ENCODE measurements around the gene ZNF391. TPM values are rescaled to one million over a fixed set of nuclear protein-coding genes. Genes with fewer than 3 reads are reported as not detected.

ZNF391 gene
- total RNA-seq, 1 experiment from 2014 or later = 5.4 TPM

- Mint-ChIP-seq H3K4me3 (no peak overlapping the region), H3K9me3 (peaks cover 33 to 35% of the 10 kb centered on the region in 2 experiments; a peak in 4 of 5 replicates), H3K27me3 (ENCODE audit: low read depth) (peaks cover 3% of the 10 kb centered on the region), H3K36me3 (ENCODE audit: insufficient read depth in 1 of 3, low read depth in 3 of 3) (peaks cover 0 to 2% (median 0%) of the 10 kb centered on the region in 3 experiments; a peak in 3 of 7 replicates), H3K4me1 (no peaks in the 10 kb centered on the region), H3K27ac (no peak overlapping the region)
- no peak overlapping the region for H3K4me2 ChIP-seq (ENCODE audit: insufficient read depth, insufficient read length, low read length)
- H3K23me2 ChIP-seq (ENCODE audit: insufficient read length, low read depth, low read length, poor library complexity, severe bottlenecking) = no peaks in the 10 kb centered on the region
- H4K5ac ChIP-seq (ENCODE audit: insufficient read length, low read depth, low read length) = no peak overlapping the region
- no peak overlapping the region for H4K91ac ChIP-seq (ENCODE audit: insufficient read length, low read depth, low read length)
- no peak overlapping the region for H2AFZ ChIP-seq (ENCODE audit: low read length)
- H4K20me1 ChIP-seq (ENCODE audit: control insufficient read depth, insufficient read depth, insufficient read length) = no peaks in the 10 kb centered on the region
- no peak overlapping the region for H3K27ac ChIP-seq (ENCODE audit: insufficient read length, low read depth, low read length)
- H3K4me1 ChIP-seq (ENCODE audit: insufficient read depth, low read length) = no peaks in the 10 kb centered on the region
- H2BK15ac ChIP-seq (ENCODE audit: low read depth, low read length) = no peak overlapping the region
- no peak for DNase-seq
- H3T11ph ChIP-seq (ENCODE audit: low read length) = no peak overlapping the region
- H3K23ac ChIP-seq (ENCODE audit: insufficient read length, low read depth, low read length) = no peak overlapping the region
- H3K79me2 ChIP-seq (ENCODE audit: insufficient read depth, low read length) = no peaks in the 10 kb centered on the region
- no peak overlapping the region for H2BK20ac ChIP-seq (ENCODE audit: low read depth, low read length, poor library complexity, severe bottlenecking)
- no peak overlapping the region for H3K9ac ChIP-seq (ENCODE audit: extremely low read depth, insufficient read length, low read length)
- H3K56ac ChIP-seq (ENCODE audit: insufficient read length, low read depth, low read length) = no peak overlapping the region
- H3K9me3 ChIP-seq (ENCODE audit: control insufficient read depth, low read depth, low read length) = no peaks in the 10 kb centered on the region
- H3K79me1 ChIP-seq (ENCODE audit: insufficient read depth, low read depth, low read length, poor library complexity, severe bottlenecking) = no peaks in the 10 kb centered on the region
- no peak overlapping the region for H2AK5ac ChIP-seq (ENCODE audit: insufficient read length, low read length)
- no peak overlapping the region for H4K8ac ChIP-seq (replicated peaks; ENCODE audit: insufficient read length, low read depth, low read length)
- TF ChIP-seq, protein P1, sequence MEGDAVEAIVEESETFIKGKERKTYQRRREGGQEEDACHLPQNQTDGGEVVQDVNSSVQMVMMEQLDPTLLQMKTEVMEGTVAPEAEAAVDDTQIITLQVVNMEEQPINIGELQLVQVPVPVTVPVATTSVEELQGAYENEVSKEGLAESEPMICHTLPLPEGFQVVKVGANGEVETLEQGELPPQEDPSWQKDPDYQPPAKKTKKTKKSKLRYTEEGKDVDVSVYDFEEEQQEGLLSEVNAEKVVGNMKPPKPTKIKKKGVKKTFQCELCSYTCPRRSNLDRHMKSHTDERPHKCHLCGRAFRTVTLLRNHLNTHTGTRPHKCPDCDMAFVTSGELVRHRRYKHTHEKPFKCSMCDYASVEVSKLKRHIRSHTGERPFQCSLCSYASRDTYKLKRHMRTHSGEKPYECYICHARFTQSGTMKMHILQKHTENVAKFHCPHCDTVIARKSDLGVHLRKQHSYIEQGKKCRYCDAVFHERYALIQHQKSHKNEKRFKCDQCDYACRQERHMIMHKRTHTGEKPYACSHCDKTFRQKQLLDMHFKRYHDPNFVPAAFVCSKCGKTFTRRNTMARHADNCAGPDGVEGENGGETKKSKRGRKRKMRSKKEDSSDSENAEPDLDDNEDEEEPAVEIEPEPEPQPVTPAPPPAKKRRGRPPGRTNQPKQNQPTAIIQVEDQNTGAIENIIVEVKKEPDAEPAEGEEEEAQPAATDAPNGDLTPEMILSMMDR (conservative IDR thresholded peaks at IDR 0.05) = no peak
- no peaks in the 10 kb centered on the region for H3K27me3 ChIP-seq (ENCODE audit: insufficient read depth, low read length)
- no peak overlapping the region for H2BK5ac ChIP-seq (ENCODE audit: insufficient read length, low read length)
- WGBS (ENCODE audit: extremely low coverage, insufficient read length, low lambda C conversion rate) = no CpG with 5 or more reads among the region's 1 CpG
- no peak overlapping the region for H2BK12ac ChIP-seq (ENCODE audit: insufficient read length, low read depth, low read length)
- no peak overlapping the region for H3K14ac ChIP-seq (ENCODE audit: insufficient read depth, low read length)
- H2BK120ac ChIP-seq (ENCODE audit: low read depth, low read length, poor library complexity, severe bottlenecking) = no peak overlapping the region
- no peak overlapping the region for H3K18ac ChIP-seq (ENCODE audit: insufficient read length, low read depth, low read length)
- H3K4ac ChIP-seq (ENCODE audit: low read depth, low read length) = no peak overlapping the region
Observed at GRCh38 chr6:27433714-27434113, 45.2 kb downstream of the ZNF391 start.
